Fibroblast of lung (primary cell): Measurements from ENCODE around the gene NFE2L3. TPM values are rescaled to one million over a fixed set of nuclear protein-coding genes. Genes with fewer than 3 reads are reported as not detected.

ENCODE experiments used
- DNase-seq, 2 donors: peaks; one replicate each; pipeline versions ENCODE4 v3.0.0 to v3.0.0-alpha.2; 2010; ENCODE audit warnings: low read depth in 2 of 2
- H2AFZ ChIP-seq: 2 replicates; pipeline ENCODE4 v1.5.1; 2012; ENCODE audit warnings: low read length, control low read depth, inconsistent platforms
- H3K27ac ChIP-seq: 2 replicates; pipeline ENCODE4 v1.5.1; 2011; ENCODE audit warnings: low read length, control low read depth; ENCODE audit not compliant: insufficient read depth
- H3K27me3 ChIP-seq: 2 replicates; pipeline ENCODE4 v1.5.1; 2011; ENCODE audit warnings: mild to moderate bottlenecking, low read length; ENCODE audit not compliant: control insufficient read depth, insufficient read depth
- H3K36me3 ChIP-seq: 2 replicates; pipeline ENCODE4 v1.5.1; 2011; ENCODE audit warnings: low read length; ENCODE audit not compliant: control insufficient read depth, insufficient read depth
- H3K4me1 ChIP-seq: 2 replicates; pipeline ENCODE4 v1.5.1; 2011; ENCODE audit warnings: low read length; ENCODE audit not compliant: control insufficient read depth, insufficient read depth; ENCODE audit errors: extremely low read depth
- H3K4me2 ChIP-seq: 2 replicates; pipeline ENCODE4 v1.5.1; 2011; ENCODE audit warnings: low read length, control low read depth; ENCODE audit not compliant: insufficient read depth; ENCODE audit errors: extremely low read depth
- H3K4me3 ChIP-seq, 4 experiments: fragments of 200-600 bp in 1 of 4; sonication (generic) in 1 of 4; replicated peaks in 1 of 4; 2 replicates each; pipeline ENCODE4 v1.5.1; 2011 to 2016; ENCODE audit warnings: low read length in 4 of 4, low read depth in 3 of 4, mild to moderate bottlenecking in 3 of 4, control low read depth in 2 of 4, inconsistent platforms in 1 of 4, mixed read lengths in 1 of 4; ENCODE audit not compliant: insufficient read depth in 1 of 4; ENCODE audit errors: control extremely low read depth in 1 of 4
- H3K79me2 ChIP-seq: 2 replicates; pipeline ENCODE4 v1.5.1; 2012; ENCODE audit warnings: mild to moderate bottlenecking, low read length, inconsistent platforms; ENCODE audit not compliant: control insufficient read depth, insufficient read depth
- H3K9ac ChIP-seq: 2 replicates; pipeline ENCODE4 v1.5.1; 2011; ENCODE audit warnings: mild to moderate bottlenecking, low read length, control low read depth; ENCODE audit not compliant: insufficient read depth
- H3K9me3 ChIP-seq: 2 replicates; pipeline ENCODE4 v1.5.1; 2012; ENCODE audit warnings: low read depth, low read length; ENCODE audit not compliant: control insufficient read depth, insufficient read depth
- H4K20me1 ChIP-seq: 2 replicates; pipeline ENCODE4 v1.5.1; 2011; ENCODE audit warnings: low read length; ENCODE audit not compliant: control insufficient read depth, insufficient read depth; ENCODE audit errors: extremely low read depth
- CTCF ChIP-seq, 2 donors: IDR thresholded peaks in 1 of 2; conservative IDR thresholded peaks in 1 of 2; 1 replicate in 1 of 2; 2 replicates in 1 of 2; pipeline ENCODE4 v1.5.1; 2011 to 2012; ENCODE audit warnings: low read length in 2 of 2, control low read depth in 1 of 2, inconsistent platforms in 1 of 2, low read depth in 1 of 2, mild to moderate bottlenecking in 1 of 2
- EZH2 ChIP-seq: IDR thresholded peaks from 2 replicates; pipeline ENCODE4 v1.5.1; 2012; ENCODE audit warnings: low read length, control low read depth, mild to moderate bottlenecking; ENCODE audit errors: missing control alignments
- polyA plus RNA-seq, 2 donors: library from polyadenylated mRNA; depleted of rRNA in 1 of 2; stranded (reverse) in 1 of 2; unstranded in 1 of 2; fragments of >200 nt; gene quantifications; 2 replicates each; pipeline ENCODE4 v1.2.1, GENCODE V29; 2011 to 2012; ENCODE audit warnings: missing spikeins in 1 of 2
- total RNA-seq: library from RNA; depleted of rRNA; stranded (reverse); fragments of >200 nt; gene quantifications from 2 replicates; pipeline ENCODE4 v1.2.1, GENCODE V29; 2014

The NFE2L3 gene
- total and polyA plus RNA-seq, 2 donors (not counting 1 experiment from before 2014, with no cell fraction given) = 5.3 to 9.1 TPM

- peaks cover 90% of the 10 kb centered on the region for H3K79me2 ChIP-seq
- H3K4me2 ChIP-seq = peak overlapping the region; percentile 87
- peaks cover 6% of the 10 kb centered on the region for H4K20me1 ChIP-seq
- TF ChIP-seq EZH2 = no peak
- no peak for TF ChIP-seq CTCF (conservative IDR thresholded peaks at IDR 0.05 in 1 of 2, IDR thresholded peaks at IDR 0.05 in 1 of 2; ENCODE audit: low read depth in 1 of 2, low read length in 2 of 2)
- no peak overlapping the region for H2AFZ ChIP-seq
- H3K27ac ChIP-seq = peak overlapping the region; percentile 92
- no peaks in the 10 kb centered on the region for H3K9me3 ChIP-seq
- peaks cover 2% of the 10 kb centered on the region for H3K4me1 ChIP-seq
- peak in 1 of 2 donors; percentile 29 for DNase-seq
- H3K4me3 ChIP-seq = peak overlapping the region; percentile 51 to 99 (median 79)
- peaks cover 6% of the 10 kb centered on the region for H3K36me3 ChIP-seq
- no peaks in the 10 kb centered on the region for H3K27me3 ChIP-seq
- H3K9ac ChIP-seq = peak overlapping the region; percentile 93
Observed at GRCh38 chr7:26202019-26202990, 50.3 kb downstream of the NFE2L3 start.

GRCh38 chr7:26203016-26203415, 51.0 kb downstream of the NFE2L3 start:
- H4K20me1 ChIP-seq = peaks cover 4% of the 10 kb centered on the region
- no peak for DNase-seq
- H3K4me2 ChIP-seq = peak overlapping the region; percentile 87
- no peaks in the 10 kb centered on the region for H3K9me3 ChIP-seq
- H3K27me3 ChIP-seq = no peaks in the 10 kb centered on the region
- H3K9ac ChIP-seq = no peak overlapping the region
- H3K27ac ChIP-seq = no peak overlapping the region
- peaks cover 87% of the 10 kb centered on the region for H3K79me2 ChIP-seq
- H3K36me3 ChIP-seq = peaks cover 7% of the 10 kb centered on the region
- H3K4me3 ChIP-seq = peak overlapping the region; percentile 51 to 99 (median 79)
- no peak for TF ChIP-seq CTCF (conservative IDR thresholded peaks at IDR 0.05 in 1 of 2, IDR thresholded peaks at IDR 0.05 in 1 of 2; ENCODE audit: low read depth in 1 of 2, low read length in 2 of 2)
- no peak for TF ChIP-seq EZH2
- H3K4me1 ChIP-seq = no peaks in the 10 kb centered on the region
- H2AFZ ChIP-seq = no peak overlapping the region

- Histone ChIP-seq H3K4me3 (no peak overlapping the region), H2AFZ (no peak overlapping the region), H4K20me1 (no peaks in the 10 kb centered on the region), H3K36me3 (peaks cover 14% of the 10 kb centered on the region), H3K79me2 (peaks cover 52% of the 10 kb centered on the region), H3K27ac (no peak overlapping the region), H3K9me3 (no peaks in the 10 kb centered on the region), H3K9ac (no peak overlapping the region), H3K27me3 (no peaks in the 10 kb centered on the region), H3K4me1 (no peaks in the 10 kb centered on the region), H3K4me2 (no peak overlapping the region)
- DNase-seq = no peak
- TF ChIP-seq EZH2 (no peak), CTCF (conservative IDR thresholded peaks at IDR 0.05 in 1 of 2, IDR thresholded peaks at IDR 0.05 in 1 of 2; ENCODE audit: low read depth in 1 of 2, low read length in 2 of 2) (no peak)
Observed at GRCh38 chr7:26208040-26208439, 56.0 kb downstream of the NFE2L3 start.
